DOHH2 (cell line): ENCODE results near the gene KRTAP12-3.

Source experiments
- EZH2phosphoT487 ChIP-seq: fragments of 200-600 bp; sonication (generic); IDR thresholded peaks from 2 replicates; pipeline ENCODE4 v1.6.1; 2017; ENCODE audit warnings: borderline replicate concordance, mild to moderate bottlenecking, antibody characterized with exemption, low read length, moderate library complexity, mixed read lengths
- TF ChIP-seq, protein P1 (sequence below): fragments of 200-600 bp; sonication (generic); IDR thresholded peaks from one replicate; pipeline ENCODE4 v1.5.1; 2014; ENCODE audit warnings: antibody characterized with exemption, mild to moderate bottlenecking, low read depth, low read length; ENCODE audit not compliant: poor library complexity, severe bottlenecking

GRCh38 chr21:44681152-44681551 lies 23.4 kb downstream of the KRTAP12-3 start:
- TF ChIP-seq, protein P1, sequence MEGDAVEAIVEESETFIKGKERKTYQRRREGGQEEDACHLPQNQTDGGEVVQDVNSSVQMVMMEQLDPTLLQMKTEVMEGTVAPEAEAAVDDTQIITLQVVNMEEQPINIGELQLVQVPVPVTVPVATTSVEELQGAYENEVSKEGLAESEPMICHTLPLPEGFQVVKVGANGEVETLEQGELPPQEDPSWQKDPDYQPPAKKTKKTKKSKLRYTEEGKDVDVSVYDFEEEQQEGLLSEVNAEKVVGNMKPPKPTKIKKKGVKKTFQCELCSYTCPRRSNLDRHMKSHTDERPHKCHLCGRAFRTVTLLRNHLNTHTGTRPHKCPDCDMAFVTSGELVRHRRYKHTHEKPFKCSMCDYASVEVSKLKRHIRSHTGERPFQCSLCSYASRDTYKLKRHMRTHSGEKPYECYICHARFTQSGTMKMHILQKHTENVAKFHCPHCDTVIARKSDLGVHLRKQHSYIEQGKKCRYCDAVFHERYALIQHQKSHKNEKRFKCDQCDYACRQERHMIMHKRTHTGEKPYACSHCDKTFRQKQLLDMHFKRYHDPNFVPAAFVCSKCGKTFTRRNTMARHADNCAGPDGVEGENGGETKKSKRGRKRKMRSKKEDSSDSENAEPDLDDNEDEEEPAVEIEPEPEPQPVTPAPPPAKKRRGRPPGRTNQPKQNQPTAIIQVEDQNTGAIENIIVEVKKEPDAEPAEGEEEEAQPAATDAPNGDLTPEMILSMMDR, result no peak
- no peak for TF ChIP-seq EZH2phosphoT487
